GM21528 (cell line): ENCODE results near the gene STPG1.

Experiments
- ATAC-seq: cut with Tn5 transposase; IDR thresholded peaks from one replicate; pipeline ENCODE4 v1.9.1; 2021; ENCODE audit warnings: mild to moderate bottlenecking, moderate library complexity; ENCODE audit not compliant: unreplicated experiment, low FRiP score

STPG1 gene

DNA sequence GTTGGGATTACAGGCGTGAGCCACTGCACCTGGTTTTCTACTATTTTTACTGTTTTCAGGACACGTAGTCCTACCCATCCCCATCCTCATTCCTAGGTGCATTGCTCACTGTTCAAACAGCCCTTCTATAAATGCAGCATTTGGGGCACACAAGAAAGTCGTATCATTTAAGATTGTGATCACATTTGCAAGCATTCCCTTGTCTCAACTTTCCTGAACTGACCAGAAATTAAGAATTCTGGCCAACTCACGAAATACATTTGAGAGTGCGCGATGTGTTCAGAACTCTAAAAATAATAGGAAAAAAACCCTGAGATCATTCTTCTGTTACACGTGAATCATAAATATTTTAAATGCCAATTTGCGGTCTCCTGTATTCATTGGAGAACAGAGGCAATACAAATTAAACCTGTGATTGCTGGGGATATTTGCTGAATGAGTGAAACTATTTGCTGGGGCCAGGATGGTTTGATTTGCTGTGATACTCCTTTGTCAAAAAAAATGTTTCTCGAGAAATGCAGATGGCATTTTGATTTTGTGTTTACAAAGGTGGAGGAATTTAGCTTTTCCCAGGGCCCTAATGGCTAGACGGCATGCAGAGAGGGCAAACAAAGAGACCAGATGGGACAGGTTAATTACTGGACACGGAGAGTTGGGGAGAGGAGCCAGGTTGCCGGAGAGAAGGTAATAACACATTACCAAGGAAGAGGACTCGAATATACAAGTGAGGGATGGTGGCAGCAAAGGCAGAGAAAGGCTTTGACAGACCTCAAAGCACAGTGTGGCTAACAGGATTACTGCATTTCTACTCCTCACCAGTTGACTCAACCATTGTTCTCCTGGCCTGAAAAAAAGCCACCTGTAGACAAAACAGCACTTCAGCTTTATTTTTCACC lies 38.4 kb downstream of the STPG1 start:
- ATAC-seq: no peak

DNA sequence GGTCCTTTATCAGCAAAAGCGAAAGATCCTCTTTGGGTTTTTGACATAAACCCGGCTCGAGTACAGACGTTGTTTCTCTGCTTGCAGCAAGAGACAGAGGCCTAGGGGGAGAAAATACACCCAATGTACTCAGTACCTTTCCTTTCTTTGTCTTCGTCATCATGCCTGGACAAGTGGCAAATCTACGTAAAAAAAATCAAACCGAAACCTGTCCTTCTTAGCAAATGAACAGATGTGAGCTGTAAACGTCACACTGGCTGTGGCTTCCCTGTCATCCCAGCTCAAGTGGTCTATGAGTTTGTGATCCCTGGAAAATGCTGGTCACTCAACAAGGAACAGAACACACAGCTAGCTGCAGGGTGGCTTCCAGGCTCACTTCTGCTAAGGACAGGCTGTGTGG lies 39.9 kb downstream of the STPG1 start:
- no peak for ATAC-seq

DNA sequence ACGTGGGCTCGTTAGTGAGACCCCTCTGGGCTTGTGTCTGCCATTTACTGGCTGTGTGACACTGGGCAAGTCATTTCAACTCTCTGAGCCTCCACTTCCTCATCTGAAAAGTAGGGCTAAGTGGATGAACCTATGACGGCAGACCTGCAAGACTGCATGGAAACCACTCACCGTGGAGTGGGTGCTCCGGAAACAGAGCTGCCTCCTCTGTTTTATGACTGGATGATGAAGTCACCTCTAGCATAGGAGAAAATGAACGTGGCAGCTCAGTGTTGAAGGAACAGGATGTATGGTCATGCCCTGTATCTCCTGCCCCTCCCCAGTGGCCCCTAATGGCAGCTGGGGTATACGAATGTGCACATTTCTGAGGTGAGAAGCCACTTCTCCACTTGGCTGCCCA lies 40.5 kb downstream of the STPG1 start:
- ATAC-seq: no peak

DNA sequence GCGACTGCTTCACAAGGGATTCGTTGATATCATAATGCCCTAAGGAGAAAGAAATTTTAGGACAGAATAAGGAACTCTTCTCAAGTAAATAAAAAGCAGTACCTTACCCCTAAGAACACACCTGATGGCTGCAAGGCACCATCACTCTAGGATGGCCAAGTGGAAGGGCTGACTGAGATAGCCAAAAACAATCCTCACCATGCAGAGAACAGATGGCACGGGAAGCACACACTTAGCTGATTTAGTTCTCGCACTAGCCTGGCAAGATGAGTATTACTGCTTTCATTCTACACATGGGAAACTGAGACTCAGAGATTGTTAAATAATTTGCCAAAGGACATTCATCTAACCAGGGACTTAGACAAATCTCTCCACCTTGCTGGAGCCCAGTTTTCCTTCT lies 43.8 kb downstream of the STPG1 start:
- ATAC-seq: no peak

DNA sequence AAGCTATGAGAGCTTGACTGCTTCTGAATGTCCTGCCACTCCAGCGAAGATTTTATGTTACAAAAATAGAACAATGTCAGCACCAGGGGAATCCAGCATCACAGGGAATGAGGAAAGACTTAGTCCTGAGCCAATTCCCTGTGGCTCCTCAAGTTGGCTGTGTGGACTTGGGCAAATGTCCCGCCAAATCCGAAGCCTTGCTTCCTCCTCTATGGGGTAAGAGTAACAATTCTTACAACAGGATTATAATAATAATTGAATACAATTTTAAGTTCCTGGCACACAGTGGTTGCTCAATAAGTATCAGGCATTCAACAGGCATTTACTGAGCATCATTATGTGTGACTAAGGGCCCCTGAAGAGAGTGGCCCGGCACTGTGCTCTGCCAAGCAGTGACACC lies 44.4 kb downstream of the STPG1 start:
- no peak for ATAC-seq

DNA sequence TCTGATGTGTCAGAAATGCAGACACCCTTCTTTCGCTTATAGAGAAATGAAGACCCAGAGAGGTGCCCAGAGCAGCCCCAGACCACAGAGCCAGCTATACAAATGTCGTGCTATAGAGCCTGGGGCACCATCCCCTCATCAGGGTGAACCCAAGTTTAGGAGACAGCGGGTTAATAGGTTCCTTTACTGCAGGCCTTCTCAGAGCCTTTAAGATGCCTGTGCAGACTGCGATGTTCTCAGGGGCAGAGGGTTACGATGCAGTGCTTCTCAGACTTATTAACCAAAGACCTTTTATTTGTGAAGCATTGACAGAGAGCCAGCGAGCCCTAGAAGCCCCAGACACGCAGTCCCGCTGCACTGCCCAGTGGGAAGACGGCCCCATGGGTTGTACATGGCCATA lies 46.9 kb downstream of the STPG1 start:
- no peak for ATAC-seq

DNA sequence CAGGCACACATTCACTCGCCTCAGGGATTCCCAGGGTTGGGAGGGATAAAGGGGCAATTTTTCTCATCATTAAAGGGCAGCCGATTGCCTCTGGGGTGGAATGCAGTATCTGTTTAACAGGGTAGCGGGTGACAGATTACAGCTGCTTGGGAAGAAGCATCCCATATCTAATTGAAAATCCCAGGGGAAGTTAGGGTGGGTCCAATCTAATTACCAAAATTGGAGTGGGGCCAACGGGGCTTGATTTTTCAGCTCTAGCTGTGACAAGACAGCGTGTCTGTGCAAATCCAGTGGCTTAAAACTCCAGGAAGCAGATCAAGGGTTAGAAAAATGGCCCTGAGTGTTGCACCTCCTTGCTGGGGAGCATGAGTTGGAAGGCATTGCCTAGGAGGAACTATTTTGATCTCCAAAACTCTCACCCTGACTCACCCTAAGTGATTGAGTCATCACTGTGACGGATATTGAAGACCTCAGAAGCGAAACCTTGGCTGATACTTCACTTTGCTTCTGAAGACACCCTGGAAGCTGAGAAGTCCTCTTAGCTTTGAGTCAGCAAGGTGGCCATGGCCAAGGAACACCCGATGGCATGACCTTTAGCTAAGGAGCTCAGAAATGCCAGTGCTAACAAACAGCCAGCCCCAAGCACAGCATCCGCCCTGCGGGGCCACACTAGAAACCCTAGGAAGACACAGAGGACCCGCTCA lies 48.5 kb downstream of the STPG1 start:
- ATAC-seq: no peak

DNA sequence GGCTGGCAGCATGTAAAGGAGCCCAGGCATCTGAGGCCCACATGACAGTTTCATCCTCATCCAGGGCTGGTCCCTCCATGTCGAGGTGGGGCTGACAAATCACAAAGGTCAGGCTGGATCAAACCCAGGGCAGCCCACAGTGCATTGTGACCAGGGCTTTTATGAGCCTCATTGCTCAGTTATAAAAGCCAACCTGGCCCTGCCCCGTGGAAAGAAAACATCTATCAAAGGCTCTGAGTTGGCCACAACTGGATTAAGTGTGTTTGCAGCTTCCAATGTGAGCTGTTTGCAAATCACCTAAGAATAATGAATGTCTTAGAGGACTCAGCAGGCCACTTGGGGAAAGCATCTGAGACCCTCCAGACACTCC lies 49.0 kb downstream of the STPG1 start:
- no peak for ATAC-seq

DNA sequence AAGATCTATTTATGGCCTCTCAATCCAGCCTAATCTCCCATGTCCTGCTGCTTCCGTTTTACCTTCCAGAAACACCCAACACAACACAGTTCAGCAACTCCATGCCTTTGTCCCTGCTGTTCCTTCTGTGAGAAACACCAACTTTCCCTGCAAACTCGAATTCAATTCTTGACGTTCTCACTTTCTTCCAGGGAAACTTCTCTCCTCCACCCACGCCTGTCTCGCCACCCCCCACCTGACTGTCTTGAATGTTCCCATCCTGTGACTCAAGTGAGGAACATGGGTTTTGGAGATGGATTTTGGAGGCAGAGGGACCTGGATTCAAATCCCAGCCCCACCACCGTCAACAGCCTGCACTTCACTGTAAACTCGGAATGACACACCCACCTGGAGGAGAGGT lies 49.6 kb downstream of the STPG1 start:
- ATAC-seq: no peak

DNA sequence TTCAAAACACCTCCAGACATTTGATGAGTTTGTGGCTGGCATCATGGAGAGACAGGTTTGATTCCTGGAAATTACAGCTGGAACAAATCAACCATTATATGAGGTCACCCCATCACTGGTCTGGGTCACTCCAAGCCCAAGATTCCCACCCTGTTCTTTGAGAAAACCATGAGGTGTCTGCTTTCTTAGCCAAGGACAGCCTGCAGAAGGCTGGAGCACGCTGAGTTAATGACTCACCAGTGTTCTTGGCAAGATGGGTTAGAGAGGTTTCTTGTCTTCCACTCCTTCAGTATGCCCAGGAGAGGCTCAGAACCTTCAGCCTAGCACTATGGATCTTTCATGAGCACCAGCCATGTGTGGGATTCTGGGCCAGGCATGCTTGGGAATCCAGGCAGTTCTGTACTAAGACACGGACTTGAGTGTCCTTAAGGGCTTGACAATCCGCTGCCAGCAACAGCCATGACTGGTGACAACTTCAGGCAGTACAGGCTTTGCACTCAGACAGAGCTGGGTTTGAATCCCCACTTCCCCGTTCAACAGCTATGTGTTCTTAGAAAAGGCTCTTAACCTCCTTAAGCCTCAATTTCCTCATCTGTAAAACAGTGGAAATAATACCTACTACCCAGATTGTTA lies 50.5 kb downstream of the STPG1 start:
- no peak for ATAC-seq

DNA sequence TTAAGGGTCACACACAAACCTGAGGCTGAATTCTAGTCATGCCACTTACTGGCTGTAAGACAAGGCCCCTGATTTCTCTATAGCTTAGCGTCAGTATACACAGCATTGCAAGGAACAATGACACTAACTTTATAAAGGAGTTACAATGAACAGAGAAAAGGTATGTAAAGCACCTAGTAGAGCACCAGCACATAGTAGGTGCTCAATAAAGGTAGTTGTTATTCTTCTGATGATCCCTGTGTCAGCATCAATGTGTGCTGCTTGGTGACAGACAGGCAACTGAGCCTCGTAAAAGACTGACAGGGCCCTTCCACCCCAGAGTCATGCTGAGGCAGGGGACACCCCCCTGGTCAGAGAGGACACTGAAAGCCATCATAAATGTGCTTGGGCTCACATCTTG lies 51.2 kb downstream of the STPG1 start:
- no peak for ATAC-seq

DNA sequence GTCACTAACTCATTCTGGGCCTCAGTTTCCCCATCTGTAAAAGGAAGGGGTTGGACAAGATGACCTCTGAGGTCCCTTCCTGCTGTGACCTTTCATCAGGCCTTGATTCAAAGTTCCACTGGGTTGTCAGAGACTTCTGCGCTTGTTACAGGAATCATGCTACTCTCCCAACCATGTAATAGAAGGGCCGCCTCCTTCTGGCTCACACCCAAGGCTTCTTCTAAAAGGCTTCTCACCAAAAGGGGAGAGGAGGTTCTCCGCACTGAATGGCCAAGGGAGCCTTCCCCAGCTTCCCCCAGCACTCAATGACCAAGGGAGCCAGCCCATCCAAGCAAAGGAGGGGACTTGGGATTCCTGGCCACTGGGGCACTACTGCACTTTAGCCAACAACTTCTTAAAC lies 51.8 kb downstream of the STPG1 start:
- ATAC-seq: no peak

DNA sequence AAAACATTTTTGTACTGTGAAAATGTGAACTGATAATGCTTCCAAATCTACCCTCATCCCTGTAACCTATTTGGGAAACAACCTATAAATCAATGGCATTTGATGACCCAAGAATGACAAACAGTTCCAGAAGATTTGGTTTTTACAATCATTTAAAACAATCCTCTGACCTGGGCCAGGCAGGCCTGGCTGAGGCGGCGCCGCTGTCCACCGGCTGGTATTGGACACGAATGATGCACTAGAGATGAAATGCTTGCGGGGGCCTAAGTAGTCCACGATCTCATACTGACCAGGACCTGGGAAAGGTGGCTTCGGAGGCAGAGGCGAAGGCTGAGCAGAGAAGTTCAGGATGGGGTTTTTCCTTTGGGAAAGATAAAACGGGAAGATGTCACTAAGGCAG lies 52.9 kb downstream of the STPG1 start:
- ATAC-seq: no peak

DNA sequence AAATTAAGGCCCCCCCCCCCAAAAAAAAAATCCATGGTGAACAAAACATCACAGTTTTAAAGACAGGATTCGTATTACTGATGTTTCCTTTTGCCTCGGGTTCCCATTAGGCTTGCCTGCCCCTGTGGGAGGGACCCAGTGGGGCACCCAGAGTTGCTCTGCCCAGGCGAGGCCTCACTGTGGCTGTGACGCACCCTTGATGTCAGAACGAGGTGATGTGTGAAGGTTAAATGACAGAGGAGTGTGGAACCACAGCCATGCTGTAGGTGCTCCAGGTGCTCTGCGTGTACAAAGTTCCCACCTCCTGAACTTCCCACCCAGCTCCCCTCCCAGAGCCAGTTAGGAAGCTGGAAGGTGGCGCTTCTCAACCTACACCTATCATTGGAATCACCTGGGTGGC lies 56.5 kb downstream of the STPG1 start:
- no peak for ATAC-seq

DNA sequence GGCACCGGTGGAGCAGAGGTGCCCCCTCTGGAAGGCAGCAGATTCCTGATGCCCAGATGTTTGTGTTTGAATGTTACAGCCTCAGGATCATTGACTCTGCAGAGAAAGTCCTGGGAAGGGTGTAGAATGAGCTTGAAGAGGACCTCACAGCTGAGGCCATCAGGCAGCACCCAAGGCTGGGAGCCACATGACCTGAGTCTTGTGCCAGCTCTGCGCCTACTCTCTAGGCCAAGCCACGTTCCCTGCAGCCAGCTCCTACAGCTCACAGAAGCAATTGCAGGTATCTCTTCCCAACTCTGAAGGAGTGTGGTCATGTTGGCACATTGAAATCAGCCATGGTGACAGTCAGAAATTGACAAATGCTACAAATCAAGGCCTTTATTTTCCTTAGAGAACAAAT lies 58.1 kb downstream of the STPG1 start:
- ATAC-seq: no peak

DNA sequence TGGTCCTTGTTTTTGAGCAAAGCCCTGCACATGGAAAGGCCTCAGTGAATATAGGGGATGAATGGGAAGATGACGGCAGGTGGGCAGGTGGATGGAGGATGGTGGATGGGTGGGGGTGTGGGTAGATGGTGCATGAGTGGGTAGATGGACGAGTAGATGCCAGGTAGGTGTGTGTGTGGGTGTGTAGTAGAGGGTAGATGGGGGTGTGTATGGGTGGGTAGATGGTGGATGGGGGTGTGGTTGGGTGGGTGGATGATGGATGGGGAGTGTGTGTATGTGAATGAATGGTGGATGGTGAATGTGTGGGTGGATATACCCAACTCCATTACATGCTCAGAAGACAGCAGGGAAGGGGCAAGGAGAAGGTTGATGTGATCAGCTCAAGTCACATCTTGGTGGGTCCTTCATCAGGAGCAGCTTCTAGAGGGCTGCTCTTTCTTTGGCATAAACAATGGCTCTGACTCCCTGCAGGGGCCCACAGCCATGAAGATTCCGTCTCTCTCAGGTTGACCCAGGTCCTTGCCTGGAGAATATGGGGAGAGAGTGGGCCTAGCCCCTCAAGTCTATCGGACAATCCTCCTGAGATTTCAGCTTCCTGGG lies 60.2 kb downstream of the STPG1 start:
- no peak for ATAC-seq

DNA sequence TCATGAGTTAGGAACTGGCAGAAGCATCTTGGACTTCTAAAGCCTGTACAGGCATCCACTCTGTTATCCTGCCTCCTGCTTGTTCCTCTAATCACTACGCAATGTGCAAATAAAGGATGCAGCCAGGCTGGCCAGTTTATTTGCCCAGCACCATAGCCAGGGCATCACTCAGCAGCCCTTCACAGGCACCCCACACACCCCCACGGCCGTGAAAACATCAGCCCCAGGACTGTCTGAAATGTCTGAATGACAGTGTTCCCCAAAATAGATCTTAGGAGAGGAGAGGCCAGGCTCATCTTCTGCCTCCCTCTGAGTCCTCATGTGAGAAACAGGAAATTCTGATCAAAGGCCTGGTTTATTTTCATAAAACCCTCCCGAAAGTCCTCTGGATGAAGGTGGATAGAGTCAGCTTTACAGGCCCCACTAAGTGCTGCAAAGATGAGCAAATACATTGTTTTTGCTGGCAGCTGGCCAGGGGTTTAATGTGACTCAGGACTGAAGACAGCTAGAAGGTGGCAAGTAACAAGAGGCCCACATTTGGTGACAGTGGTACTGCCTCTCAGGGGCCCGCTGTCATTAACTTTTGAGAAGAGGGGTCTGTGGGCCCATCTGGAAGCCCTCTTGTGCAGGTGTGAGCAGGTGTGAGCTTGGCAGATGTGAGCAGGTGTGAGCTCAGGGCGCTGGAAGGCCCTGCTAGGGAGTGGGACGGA lies 61.5 kb downstream of the STPG1 start:
- ATAC-seq: no peak

DNA sequence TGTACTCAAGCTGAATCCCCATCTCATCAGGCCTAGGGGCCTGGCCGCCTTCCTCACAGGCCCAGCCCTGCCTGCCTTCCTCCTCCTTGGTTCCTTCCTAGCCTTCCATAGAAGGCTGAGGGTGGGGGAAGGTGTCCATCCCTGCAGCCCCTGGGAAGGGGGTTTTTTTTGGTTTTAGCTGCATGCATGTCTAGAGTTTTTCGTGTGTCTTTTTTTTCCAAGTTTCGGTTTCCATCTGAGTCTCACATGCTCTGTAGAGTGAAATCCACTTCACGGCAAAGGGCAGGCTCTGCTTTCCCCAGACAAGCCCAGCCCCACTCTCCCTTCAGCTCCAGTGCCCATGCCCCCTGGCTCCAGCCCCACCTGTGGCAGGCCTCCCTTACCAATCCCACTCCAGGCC lies 62.3 kb downstream of the STPG1 start:
- ATAC-seq: no peak

DNA sequence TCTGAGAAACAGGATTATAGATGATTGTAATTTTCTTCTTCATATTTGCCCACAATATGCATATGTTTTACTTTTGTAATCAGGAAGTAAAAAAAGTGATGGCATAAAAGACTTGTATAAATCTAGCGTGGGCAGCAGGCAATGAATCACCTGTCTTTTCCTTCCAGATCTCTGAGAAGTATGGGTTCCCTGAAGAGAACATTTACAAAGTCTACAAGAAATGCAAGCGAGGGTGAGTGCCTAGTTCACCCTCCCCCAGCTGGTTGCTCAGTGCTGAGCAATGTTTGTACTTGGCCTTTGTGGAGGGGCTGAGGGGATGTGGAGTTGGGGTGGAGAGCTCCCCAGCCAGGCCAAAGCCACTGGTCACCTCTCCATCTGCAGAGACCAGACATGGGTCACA lies 63.7 kb downstream of the STPG1 start:
- no peak for ATAC-seq

DNA sequence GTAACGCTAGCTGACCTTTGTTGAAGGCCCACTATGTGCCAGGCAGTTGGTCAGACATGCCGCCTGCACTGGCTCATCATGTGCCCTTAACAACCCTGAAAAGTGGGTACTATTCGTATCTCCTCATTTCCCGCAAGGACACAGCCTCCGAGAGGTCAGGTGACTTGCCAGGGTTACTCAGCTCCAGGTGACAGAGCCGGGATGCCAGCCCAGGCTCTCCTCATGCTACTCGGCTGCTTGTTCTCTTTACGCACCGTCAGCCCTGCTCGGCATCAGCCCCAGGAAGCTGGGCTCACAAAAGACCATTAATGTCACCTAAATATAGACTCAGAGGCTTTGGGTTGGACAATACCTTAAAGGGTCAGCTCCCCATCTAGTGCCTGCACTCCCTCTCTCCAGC lies 65.4 kb downstream of the STPG1 start:
- ATAC-seq: no peak
